Retinal pigment epithelial cell (primary cell): Measurements from ENCODE around the gene WIPF1.

Source experiments
- DNase-seq: peaks from one replicate; pipeline ENCODE4 v3.0.0-alpha.2; 2010; ENCODE audit warnings: low read depth
- H3K4me3 ChIP-seq: 2 replicates; pipeline ENCODE4 v1.5.1; 2011; ENCODE audit warnings: mild to moderate bottlenecking, low read length, control low read depth, moderate library complexity
- CTCF ChIP-seq: conservative IDR thresholded peaks from 2 replicates; pipeline ENCODE4 v1.5.1; 2011; ENCODE audit warnings: low read depth, low read length, control low read depth, inconsistent platforms

Gene WIPF1

GRCh38 chr2:174612970-174613369 lies 15.4 kb upstream of the WIPF1 start:
- TF ChIP-seq CTCF = no peak
- DNase-seq = no peak
- no peak overlapping the region for H3K4me3 ChIP-seq

- DNase-seq = no peak
- no peak overlapping the region for H3K4me3 ChIP-seq
- TF ChIP-seq CTCF = no peak
Measured at GRCh38 chr2:174611854-174612253, 14.2 kb upstream of the WIPF1 start.

GRCh38 chr2:174611006-174611405 lies 13.4 kb upstream of the WIPF1 start:
- no peak for TF ChIP-seq CTCF
- no peak overlapping the region for H3K4me3 ChIP-seq
- no peak for DNase-seq

- no peak for TF ChIP-seq CTCF
- no peak overlapping the region for H3K4me3 ChIP-seq
- DNase-seq = no peak
Measured at GRCh38 chr2:174610243-174610995, 12.8 kb upstream of the WIPF1 start.

- no peak overlapping the region for H3K4me3 ChIP-seq
- no peak for TF ChIP-seq CTCF
- no peak for DNase-seq
Measured at GRCh38 chr2:174609261-174609660, 11.7 kb upstream of the WIPF1 start.

GRCh38 chr2:174608866-174609214 lies 11.2 kb upstream of the WIPF1 start:
- DNase-seq = no peak

More at GRCh38 chr2:174608866-174609214, 11.2 kb upstream of the WIPF1 start:
- TF ChIP-seq CTCF = no peak
- H3K4me3 ChIP-seq = no peak overlapping the region
